Activated CD8-positive, alpha-beta memory T cell treated with anti-CD3 and anti-CD28 coated beads for 36 hours (primary cell): ENCODE results near the gene LY6G5C. TPM values are rescaled to one million over a fixed set of nuclear protein-coding genes. Genes with fewer than 3 reads are reported as not detected.

Experiments
- CTCF ChIA-PET: fragments of 350-600 bp; sonication (Branson Sonifier 250); formaldehyde crosslinking; loops from one replicate; lab custom pipeline; 2021; ENCODE audit warnings: antibody characterized with exemption; lab: Charles Lee
- POLR2A ChIA-PET: fragments of 350-600 bp; sonication (Branson Sonifier 250); formaldehyde crosslinking; loops from one replicate; lab custom pipeline; 2021; ENCODE audit warnings: antibody characterized with exemption; lab: Charles Lee
- total RNA-seq, 2 experiments: library from RNA; stranded (reverse); gene quantifications; one replicate each; pipeline ENCODE4 v1.2.3, GENCODE V29; 2021

The LY6G5C gene
- total RNA-seq, 2 experiments from 2014 or later = 3.1 to 3.5 TPM

- ChIA-PET POLR2A (no interaction called here), CTCF (interaction anchor here (0.5 kb wide), 1 partner anchor 10 kb away, joined by 4 read pairs; no protein-coding TSS in a partner anchor)
Measured at GRCh38 chr6:31636698-31637596, 43.9 kb downstream of the LY6G5C start.

- POLR2A ChIA-PET = no interaction called here
- CTCF ChIA-PET = interaction anchor here (0.6 kb wide), 1 partner anchor 1960 kb away, joined by 4 read pairs; no protein-coding TSS in a partner anchor
Measured at GRCh38 chr6:31634969-31635575, 45.8 kb downstream of the LY6G5C start.

DNA sequence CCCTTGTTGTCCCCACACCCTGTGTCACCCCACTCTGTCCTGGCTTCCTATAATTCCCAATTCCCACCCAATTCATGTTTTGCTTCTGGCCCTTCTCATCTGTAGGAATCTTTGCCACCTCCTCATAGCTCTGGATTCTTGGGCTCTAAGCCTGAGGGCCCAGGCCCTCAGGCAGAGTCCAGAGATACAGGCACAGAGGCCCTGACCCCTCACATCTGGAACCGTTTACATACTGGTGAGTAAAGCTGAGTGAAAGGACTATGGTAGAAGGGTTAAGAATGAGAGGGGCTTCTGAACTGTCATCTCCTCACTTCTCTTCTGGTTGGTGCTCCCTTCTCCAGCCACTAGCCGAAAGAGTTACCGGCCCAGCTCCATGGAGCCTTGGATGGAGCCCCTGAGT lies 46.7 kb downstream of the LY6G5C start:
- POLR2A ChIA-PET = interaction anchor here (0.5 to 1.2 kb wide), 3 partner anchors 12 to 105 kb away, joined by 3 to 7 read pairs (median 3); partner anchors contain the start of gene MCCD1
- CTCF ChIA-PET = no interaction called here

- ChIA-PET POLR2A (interaction anchor here (1.2 kb wide), 1 partner anchor 11 kb away, joined by 7 read pairs; no protein-coding TSS in a partner anchor), CTCF (no interaction called here)
Measured at GRCh38 chr6:31633447-31633846, 47.4 kb downstream of the LY6G5C start.

GRCh38 chr6:31632279-31632946 lies 48.5 kb downstream of the LY6G5C start:
- ChIA-PET POLR2A (no interaction called here), CTCF (no interaction called here)

DNA sequence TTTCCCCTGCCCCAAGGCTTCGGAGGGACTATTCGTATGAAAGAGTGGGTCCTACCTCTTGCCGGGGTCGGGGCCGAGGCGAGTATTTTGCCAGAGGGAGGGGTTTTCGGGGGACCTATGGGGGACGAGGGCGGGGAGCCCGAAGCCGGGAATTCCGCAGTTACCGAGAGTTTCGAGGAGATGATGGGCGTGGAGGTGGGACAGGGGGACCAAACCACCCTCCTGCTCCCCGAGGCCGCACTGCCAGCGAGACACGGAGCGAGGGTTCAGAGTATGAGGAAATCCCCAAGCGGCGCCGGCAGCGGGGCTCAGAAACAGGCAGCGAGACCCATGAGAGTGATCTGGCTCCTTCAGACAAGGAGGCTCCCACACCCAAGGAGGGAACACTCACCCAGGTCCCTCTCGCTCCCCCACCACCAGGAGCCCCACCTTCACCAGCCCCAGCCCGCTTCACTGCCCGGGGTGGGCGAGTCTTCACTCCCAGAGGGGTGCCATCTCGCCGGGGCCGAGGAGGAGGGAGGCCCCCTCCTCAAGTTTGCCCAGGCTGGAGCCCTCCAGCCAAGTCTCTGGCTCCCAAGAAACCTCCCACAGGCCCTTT lies 49.1 kb downstream of the LY6G5C start:
- CTCF ChIA-PET = no interaction called here
- POLR2A ChIA-PET = no interaction called here

DNA sequence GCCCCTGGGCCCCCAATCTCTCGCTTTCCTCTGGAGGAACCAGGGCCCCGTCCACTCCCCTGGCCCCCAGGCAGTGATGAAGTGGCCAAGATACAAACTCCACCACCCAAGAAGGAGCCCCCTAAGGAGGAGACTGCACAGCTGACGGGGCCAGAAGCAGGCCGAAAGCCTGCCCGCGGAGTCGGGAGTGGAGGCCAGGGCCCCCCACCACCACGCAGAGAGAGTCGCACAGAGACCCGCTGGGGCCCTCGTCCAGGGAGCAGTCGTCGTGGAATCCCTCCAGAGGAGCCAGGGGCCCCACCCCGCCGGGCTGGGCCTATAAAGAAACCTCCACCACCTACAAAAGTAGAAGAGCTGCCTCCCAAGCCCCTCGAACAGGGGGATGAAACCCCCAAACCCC lies 49.7 kb downstream of the LY6G5C start:
- ChIA-PET POLR2A (no interaction called here), CTCF (no interaction called here)

DNA sequence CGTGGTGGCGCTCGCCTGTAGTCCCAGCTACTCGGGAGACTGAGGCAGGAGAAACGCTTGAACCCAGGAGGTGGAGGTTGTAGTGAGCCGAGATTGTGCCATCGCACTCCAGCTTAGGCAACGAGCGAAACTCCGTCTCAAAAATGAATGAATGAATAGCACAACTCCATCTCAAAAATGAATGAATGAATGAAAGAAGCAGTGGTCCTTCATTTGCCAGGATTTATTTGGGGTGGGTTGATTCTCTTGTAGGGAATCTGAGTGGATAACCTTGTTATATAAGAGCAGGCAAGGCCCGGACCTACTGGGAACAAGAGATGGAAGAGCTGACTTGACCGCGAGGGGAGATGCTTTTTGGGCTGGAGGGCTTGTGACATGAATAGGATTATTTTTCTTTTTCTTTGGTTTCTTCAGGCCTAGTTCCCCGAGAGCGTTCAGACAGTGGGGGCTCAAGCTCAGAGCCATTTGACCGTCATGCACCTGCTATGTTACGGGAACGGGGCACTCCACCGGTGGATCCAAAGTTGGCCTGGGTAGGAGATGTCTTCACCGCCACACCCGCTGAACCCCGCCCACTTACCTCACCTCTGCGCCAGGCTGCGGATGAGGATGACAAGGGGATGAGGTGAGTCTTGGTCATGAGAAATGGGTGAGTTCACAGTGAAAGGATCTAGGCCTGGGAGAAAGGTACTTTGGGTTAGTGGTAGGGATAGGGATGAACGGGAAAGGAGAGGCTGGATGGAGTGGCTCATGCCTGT lies 50.5 kb downstream of the LY6G5C start:
- POLR2A ChIA-PET = no interaction called here

GRCh38 chr6:31629014-31629413 lies 51.9 kb downstream of the LY6G5C start:
- ChIA-PET CTCF (interaction anchor here (1.3 kb wide), 1 partner anchor 32 kb away, joined by 3 read pairs; no protein-coding TSS in a partner anchor), POLR2A (interaction anchor here (1.0 kb wide), 1 partner anchor 36 kb away, joined by 3 read pairs; the partner anchor contains the start of gene GPANK1)

More for the DNA sequence above, 50.5 kb downstream of the LY6G5C start:
- CTCF ChIA-PET = interaction anchor here (1.3 kb wide), 1 partner anchor 34 kb away, joined by 3 read pairs; no protein-coding TSS in a partner anchor

DNA sequence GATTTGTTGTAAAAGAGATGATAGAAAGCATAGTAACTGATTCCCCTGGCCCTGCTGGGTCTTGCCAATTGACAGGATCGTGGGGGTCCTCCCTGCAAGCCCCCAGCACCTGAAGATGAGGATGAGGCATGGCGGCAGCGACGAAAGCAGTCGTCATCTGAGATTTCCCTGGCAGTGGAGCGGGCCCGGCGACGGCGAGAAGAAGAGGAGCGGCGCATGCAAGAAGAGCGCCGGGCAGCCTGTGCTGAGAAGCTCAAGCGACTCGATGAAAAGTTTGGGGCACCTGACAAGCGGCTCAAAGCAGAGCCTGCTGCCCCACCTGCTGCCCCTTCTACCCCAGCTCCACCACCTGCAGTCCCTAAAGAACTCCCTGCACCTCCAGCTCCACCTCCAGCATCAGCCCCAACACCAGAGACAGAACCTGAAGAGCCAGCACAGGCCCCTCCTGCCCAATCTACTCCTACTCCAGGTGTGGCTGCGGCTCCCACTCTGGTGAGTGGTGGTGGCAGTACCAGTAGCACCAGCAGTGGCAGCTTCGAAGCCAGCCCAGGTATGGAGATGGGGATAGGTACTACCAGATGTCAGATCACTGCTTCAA lies 53.1 kb downstream of the LY6G5C start:
- CTCF ChIA-PET = no interaction called here

GRCh38 chr6:31626952-31627351 lies 53.9 kb downstream of the LY6G5C start:
- ChIA-PET POLR2A (no interaction called here), CTCF (no interaction called here)

More for the DNA sequence above, 53.1 kb downstream of the LY6G5C start:
- POLR2A ChIA-PET = no interaction called here

Other genes with a start within 250 kb of the LY6G5C start
- gene MICB, start 182.9 kb downstream of the LY6G5C start, total RNA-seq = 10 to 100 TPM; 22.1 to 22.5 TPM
- gene MCCD1, start 152.1 kb downstream of the LY6G5C start, total RNA-seq = not detected
- 100 to 1,000 TPM; 611 to 614 TPM for gene DDX39B, start 139.1 kb downstream of the LY6G5C start, total RNA-seq
- gene ATP6V1G2, start 134.5 kb downstream of the LY6G5C start, total RNA-seq = 1 to 10 TPM; 1.2 to 1.4 TPM
- gene NFKBIL1, start 133.5 kb downstream of the LY6G5C start, total RNA-seq = 10 to 100 TPM; 11.4 to 12.3 TPM
- 100 to 1,000 TPM; 702 to 706 TPM for gene LTA, start 108.8 kb downstream of the LY6G5C start, total RNA-seq
- gene TNF, start 105.5 kb downstream of the LY6G5C start, total RNA-seq = 100 to 1,000 TPM; 161 to 162 TPM
- 100 to 1,000 TPM; 178 to 181 TPM for gene LTB, start 98.6 kb downstream of the LY6G5C start, total RNA-seq
- 10 to 100 TPM; 16.3 to 19.2 TPM for gene LST1, start 94.8 kb downstream of the LY6G5C start, total RNA-seq
- 10 to 100 TPM; 25.2 to 29.7 TPM for gene NCR3, start 88.1 kb downstream of the LY6G5C start, total RNA-seq
- gene AIF1, start 65.8 kb downstream of the LY6G5C start, total RNA-seq = 10 to 100 TPM; 53.8 to 62.0 TPM
- gene PRRC2A, start 60.4 kb downstream of the LY6G5C start, total RNA-seq = 100 to 1,000 TPM; 255 to 257 TPM
- 100 to 1,000 TPM; 254 to 267 TPM for gene BAG6, start 28.4 kb downstream of the LY6G5C start, total RNA-seq
- 1 to 10 TPM; 1.9 to 2.2 TPM for gene APOM, start 25.2 kb downstream of the LY6G5C start, total RNA-seq
- gene C6orf47, start 20.3 kb downstream of the LY6G5C start, total RNA-seq = 10 to 100 TPM; 16.7 to 17.6 TPM
- gene GPANK1, start 16.1 kb downstream of the LY6G5C start, total RNA-seq = 10 to 100 TPM; 44.6 to 45.1 TPM
- 100 to 1,000 TPM; 329 TPM for gene CSNK2B, start 15.0 kb downstream of the LY6G5C start, total RNA-seq
- 10 to 100 TPM; 18.1 to 20.1 TPM for gene LY6G5B, start 11.1 kb downstream of the LY6G5C start, total RNA-seq
- gene ABHD16A, start 22.3 kb upstream of the LY6G5C start, total RNA-seq = 10 to 100 TPM; 30.1 to 32.0 TPM
- gene LY6G6F, start 25.8 kb upstream of the LY6G5C start, total RNA-seq = not detected
- gene LY6G6D, start 34.3 kb upstream of the LY6G5C start, total RNA-seq = not detected
- gene LY6G6C, start 40.7 kb upstream of the LY6G5C start, total RNA-seq = not detected
- gene MPIG6B, start 42.3 kb upstream of the LY6G5C start, total RNA-seq = under 1 TPM in 1 of 2 experiments, not detected in 1; 0.06 TPM
- 1 to 10 TPM; 4.6 to 4.9 TPM for gene DDAH2, start 48.2 kb upstream of the LY6G5C start, total RNA-seq
- gene CLIC1, start 55.5 kb upstream of the LY6G5C start, total RNA-seq = 100 to 1,000 TPM; 383 to 395 TPM
- 10 to 100 TPM; 60.3 to 61.5 TPM for gene MSH5, start 58.9 kb upstream of the LY6G5C start, total RNA-seq
- 1 to 10 TPM; 7.6 to 8.6 TPM for gene SAPCD1, start 81.6 kb upstream of the LY6G5C start, total RNA-seq
- 1 to 10 TPM; 1.6 to 1.9 TPM for gene VWA7, start 96.3 kb upstream of the LY6G5C start, total RNA-seq
- gene VARS1, start 114.7 kb upstream of the LY6G5C start, total RNA-seq = 100 to 1,000 TPM; 190 to 191 TPM
- 100 to 1,000 TPM; 154 to 166 TPM for gene LSM2, start 125.9 kb upstream of the LY6G5C start, total RNA-seq
- gene HSPA1L, start 134.2 kb upstream of the LY6G5C start, total RNA-seq = 1 to 10 TPM; 2.6 to 2.7 TPM
- gene HSPA1A, start 134.5 kb upstream of the LY6G5C start, total RNA-seq = 10 to 100 TPM; 62.0 to 63.9 TPM
- 10 to 100 TPM; 82.6 to 86.9 TPM for gene HSPA1B, start 146.7 kb upstream of the LY6G5C start, total RNA-seq
- gene NEU1, start 181.8 kb upstream of the LY6G5C start, total RNA-seq = 10 to 100 TPM; 15.9 to 17.4 TPM
- gene SLC44A4, start 197.9 kb upstream of the LY6G5C start, total RNA-seq = not detected
- 10 to 100 TPM; 67.4 to 67.8 TPM for gene EHMT2, start 216.6 kb upstream of the LY6G5C start, total RNA-seq
- gene ZBTB12, start 221.0 kb upstream of the LY6G5C start, total RNA-seq = 1 to 10 TPM; 3.3 to 3.6 TPM
- under 1 TPM; 0.59 to 0.82 TPM for gene C2, start 246.7 kb upstream of the LY6G5C start, total RNA-seq